Naive B cell (primary cell): ENCODE measurements around the gene LYZL2. TPM values are rescaled to one million over a fixed set of nuclear protein-coding genes. Genes with fewer than 3 reads are reported as not detected.
"Not testable (repeated sequence)": the region's sequence is repeated elsewhere in the genome, so short reads cannot be mapped to it uniquely, and the experiment has no call there.

Experiments used
- ATAC-seq, 2 donors: fragments of 150-1000 bp; cut with Tn5 transposase; 2 replicates each; pipeline ENCODE4 v1.10.0; 2021; ENCODE audit warnings: low read depth in 2 of 2, mild to moderate bottlenecking in 2 of 2, moderate library complexity in 2 of 2
- DNase-seq: peaks from one replicate; pipeline ENCODE4 v3.0.0; 2022
- H3K27ac Mint-ChIP-seq, 6 donors: one replicate each; pipeline ENCODE4 v1.8.0; 2020 to 2022; ENCODE audit warnings: mild to moderate bottlenecking in 6 of 6, mixed read lengths in 6 of 6, moderate library complexity in 5 of 6, inconsistent platforms in 2 of 6
- H3K27me3 Mint-ChIP-seq, 3 donors: one replicate each; pipeline ENCODE4 v1.8.0; 2021 to 2022; ENCODE audit warnings: mixed read lengths in 3 of 3, mild to moderate bottlenecking in 1 of 3
- H3K36me3 Mint-ChIP-seq, 2 donors: one replicate each; pipeline ENCODE4 v1.8.0; 2020 to 2022; ENCODE audit warnings: mixed read lengths in 2 of 2, inconsistent platforms in 1 of 2, mild to moderate bottlenecking in 1 of 2
- H3K4me1 Mint-ChIP-seq, 3 donors: one replicate each; pipeline ENCODE4 v1.8.0; 2020 to 2022; ENCODE audit warnings: mixed read lengths in 3 of 3, inconsistent platforms in 1 of 3, mild to moderate bottlenecking in 1 of 3, moderate library complexity in 1 of 3
- H3K4me3 Mint-ChIP-seq, 8 donors: one replicate each; pipeline ENCODE4 v1.8.0; 2020 to 2022; ENCODE audit warnings: mild to moderate bottlenecking in 8 of 8, mixed read lengths in 8 of 8, moderate library complexity in 8 of 8, inconsistent platforms in 2 of 8
- H3K9me3 Mint-ChIP-seq, 7 donors: one replicate each; pipeline ENCODE4 v1.8.0; 2020 to 2022; ENCODE audit warnings: mixed read lengths in 7 of 7, mild to moderate bottlenecking in 5 of 7, inconsistent platforms in 2 of 7, moderate library complexity in 1 of 7
- polyA plus RNA-seq, 6 donors: library from polyadenylated mRNA; unstranded; fragments of 300-500 nt; fragmentation: Illumina TruSeq; gene quantifications; one replicate each; pipeline ENCODE4 v1.2.3, GENCODE V29; 2021; ENCODE audit warnings: low read depth in 6 of 6

Gene LYZL2
- not detected for polyA plus RNA-seq

DNA sequence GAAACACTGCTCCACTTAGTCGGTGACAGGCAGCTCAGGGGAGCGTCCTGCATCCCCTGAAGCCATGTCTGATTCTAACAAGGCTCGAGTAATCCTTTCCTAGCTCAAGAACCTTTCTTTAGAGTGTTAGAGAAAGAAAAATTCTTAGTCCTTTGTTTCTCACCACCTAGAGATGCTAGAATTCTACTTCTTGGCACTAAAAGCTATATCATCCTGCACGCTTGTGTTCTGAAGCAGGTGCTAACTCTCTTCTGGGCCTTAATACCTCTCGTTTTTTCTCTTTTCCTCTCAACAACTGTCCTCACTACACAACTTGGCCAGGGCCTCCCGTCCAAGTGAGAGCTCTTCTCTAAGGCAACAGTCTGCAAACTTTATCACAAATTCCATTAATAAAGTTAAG lies at the start of gene LYZL2:
TSS of gene LYZL2 (minus strand) at position 101 of the 400 bp plus-strand sequence. CDS start 2,838 bp downstream, outside the sequence.
- H3K36me3 Mint-ChIP-seq, result no peaks in the 10 kb centered on the region
- no peaks in the 10 kb centered on the region for H3K4me1 Mint-ChIP-seq
- ATAC-seq, result no peak
- DNase-seq, result no peak
- H3K27me3 Mint-ChIP-seq, result peaks cover 16 to 33% (median 32%) of the 10 kb centered on the region in 3 donors
- no peak within 1 kb of the TSS for H3K4me3 Mint-ChIP-seq
- H3K27ac Mint-ChIP-seq, result no peak within 1 kb of the TSS
- no peaks in the 10 kb centered on the region for H3K9me3 Mint-ChIP-seq

GRCh38 chr10:30677616-30678015 lies 48.1 kb upstream of the LYZL2 start:
- not testable (repeated sequence) for ATAC-seq, H3K27ac Mint-ChIP-seq, DNase-seq, H3K4me1 Mint-ChIP-seq, H3K9me3 Mint-ChIP-seq, H3K36me3 Mint-ChIP-seq, H3K4me3 Mint-ChIP-seq
- peaks cover 26 to 39% (median 38%) of the 10 kb centered on the region in 3 donors for H3K27me3 Mint-ChIP-seq

GRCh38 chr10:30677146-30677545 lies 47.6 kb upstream of the LYZL2 start:
- not testable (repeated sequence) for ATAC-seq, H3K27ac Mint-ChIP-seq, DNase-seq, H3K36me3 Mint-ChIP-seq, H3K4me1 Mint-ChIP-seq, H3K9me3 Mint-ChIP-seq, H3K4me3 Mint-ChIP-seq
- H3K27me3 Mint-ChIP-seq, result peaks cover 26 to 38% (median 37%) of the 10 kb centered on the region in 3 donors

DNA sequence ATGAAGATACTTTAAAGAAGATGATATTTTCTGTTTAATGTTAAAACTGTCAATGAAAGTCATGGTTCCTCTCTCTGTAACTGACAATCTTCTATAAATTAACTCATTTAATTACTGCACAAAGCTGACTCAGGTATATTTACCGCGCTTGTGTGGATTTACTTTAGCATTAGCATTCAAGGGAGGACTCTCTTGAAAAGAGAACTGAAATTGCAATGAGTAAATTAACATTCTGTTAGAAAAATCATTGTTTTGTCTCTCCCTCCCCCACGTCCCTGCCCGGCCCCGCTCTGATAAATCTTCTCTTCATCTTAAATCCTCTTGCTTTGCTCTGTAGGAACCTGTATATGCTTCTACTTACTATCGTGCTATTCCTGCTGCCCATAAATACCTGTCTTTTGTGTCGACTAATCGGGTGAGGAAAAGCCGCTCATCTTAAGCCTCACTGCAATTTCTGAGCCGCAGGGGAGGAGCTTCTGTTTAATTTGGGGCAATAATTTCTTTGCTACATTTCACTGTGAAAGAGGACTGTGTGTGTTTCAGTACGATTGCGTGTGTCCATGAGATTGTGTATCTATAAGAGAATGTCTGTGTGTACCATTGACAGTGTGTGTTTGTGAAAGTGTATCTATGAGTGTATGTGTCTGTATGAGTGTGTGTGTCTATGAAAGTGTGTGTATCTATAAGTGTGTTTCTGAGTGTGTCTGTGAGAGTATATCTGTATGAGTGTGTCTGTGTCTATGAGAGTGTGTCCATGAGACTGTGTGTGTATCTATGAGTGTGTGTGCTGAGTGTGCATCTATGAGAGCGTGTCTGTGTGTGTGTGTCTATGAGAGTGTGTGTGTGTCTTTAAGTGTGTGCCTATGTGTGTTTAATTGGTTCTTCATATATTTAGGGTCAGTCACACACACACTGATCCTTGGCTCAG lies 46.5 kb upstream of the LYZL2 start:
- ATAC-seq, result no peak
- Mint-ChIP-seq H3K4me1 (peaks cover 0 to 1% (median under 1%) of the 10 kb centered on the region in 3 donors), H3K27me3 (peaks cover 18 to 29% (median 27%) of the 10 kb centered on the region in 3 donors), H3K4me3 (no peak overlapping the region), H3K36me3 (peaks cover 0 to 7% of the 10 kb centered on the region in 2 donors), H3K27ac (no peak overlapping the region), H3K9me3 (peaks cover 0 to 5% (median 0%) of the 10 kb centered on the region in 7 donors)
- no peak for DNase-seq

- Mint-ChIP-seq H3K36me3 (peaks cover 0 to under 1% of the 10 kb centered on the region in 2 donors), H3K27me3 (peaks cover 18 to 22% (median 18%) of the 10 kb centered on the region in 3 donors), H3K4me1 (peaks cover 4 to 6% (median 6%) of the 10 kb centered on the region in 3 donors), H3K9me3 (peaks cover 0 to 4% (median 0%) of the 10 kb centered on the region in 7 donors), H3K27ac (no peak overlapping the region), H3K4me3 (no peak overlapping the region)
- ATAC-seq (no peak), DNase-seq (no peak)
Measured at GRCh38 chr10:30674796-30675195, 45.2 kb upstream of the LYZL2 start.

DNA sequence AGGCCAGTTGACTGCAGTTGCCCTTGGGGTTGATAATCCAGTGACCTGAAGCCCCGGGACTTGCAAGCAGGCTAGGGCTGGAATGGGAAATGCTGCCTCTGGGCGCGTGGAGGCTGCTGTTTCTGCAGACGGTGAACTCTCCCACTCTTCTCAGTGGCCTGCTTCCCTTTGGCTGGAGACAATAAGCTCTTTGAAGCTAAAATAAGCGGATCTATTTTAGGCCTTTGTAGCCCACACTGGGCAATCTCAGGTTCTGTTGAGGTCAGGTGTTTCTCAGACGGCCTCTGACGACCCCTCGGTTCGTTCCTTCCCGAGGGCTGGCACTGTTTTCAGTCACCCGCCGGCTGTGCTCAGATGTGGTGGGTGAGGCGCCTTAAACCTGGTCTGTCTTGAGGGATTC lies 43.7 kb upstream of the LYZL2 start:
- H3K9me3 Mint-ChIP-seq, H3K36me3 Mint-ChIP-seq, H3K4me3 Mint-ChIP-seq, H3K4me1 Mint-ChIP-seq, DNase-seq, H3K27ac Mint-ChIP-seq, ATAC-seq: not testable (repeated sequence)
- peaks cover 15 to 21% (median 17%) of the 10 kb centered on the region in 3 donors for H3K27me3 Mint-ChIP-seq

GRCh38 chr10:30672338-30672737 lies 42.8 kb upstream of the LYZL2 start:
- DNase-seq, H3K27ac Mint-ChIP-seq, H3K36me3 Mint-ChIP-seq, H3K9me3 Mint-ChIP-seq, H3K4me3 Mint-ChIP-seq, ATAC-seq, H3K4me1 Mint-ChIP-seq: not testable (repeated sequence)
- H3K27me3 Mint-ChIP-seq, result peaks cover 20 to 21% (median 21%) of the 10 kb centered on the region in 3 donors

DNA sequence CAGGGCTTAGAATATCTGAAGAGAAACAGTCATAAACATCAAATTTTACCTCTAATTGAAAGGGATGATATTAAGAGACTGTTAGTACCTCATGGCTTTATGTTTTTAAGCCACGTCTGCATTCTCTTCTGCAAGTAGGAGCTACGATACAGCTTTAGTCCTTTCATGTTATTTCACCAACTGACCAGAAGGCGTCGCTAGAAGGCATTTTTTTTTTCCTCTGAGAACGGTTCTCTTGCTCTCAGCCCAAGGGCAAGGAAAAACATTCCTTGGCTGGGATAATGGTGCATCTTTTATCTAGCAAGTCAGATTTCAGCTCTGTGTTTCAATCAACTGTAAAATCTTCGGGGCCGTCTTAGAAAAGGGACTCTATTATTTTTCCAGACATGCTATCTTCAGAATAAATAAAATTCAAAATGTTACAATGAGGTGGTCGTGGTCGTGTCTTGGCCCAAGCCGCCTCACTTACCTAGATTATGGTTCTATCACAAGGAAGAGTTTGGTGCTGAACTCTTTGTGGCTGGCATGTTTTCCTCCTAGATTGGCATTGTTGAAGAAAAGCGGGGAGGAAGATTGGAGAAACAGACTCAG lies 41.6 kb upstream of the LYZL2 start:
- peaks cover 6 to 7% (median 6%) of the 10 kb centered on the region in 3 donors for H3K4me1 Mint-ChIP-seq
- peaks cover 21 to 22% (median 22%) of the 10 kb centered on the region in 3 donors for H3K27me3 Mint-ChIP-seq
- H3K36me3 Mint-ChIP-seq, result no peaks in the 10 kb centered on the region
- H3K4me3 Mint-ChIP-seq, result peak overlapping the region in 6 of 8 donors; percentile 40 to 72 (median 50)
- DNase-seq (peak; percentile 40), ATAC-seq (peak; percentile 63 to 69)
- no peaks in the 10 kb centered on the region for H3K9me3 Mint-ChIP-seq
- H3K27ac Mint-ChIP-seq, result peak overlapping the region in 1 of 6 donors; percentile 24

DNA sequence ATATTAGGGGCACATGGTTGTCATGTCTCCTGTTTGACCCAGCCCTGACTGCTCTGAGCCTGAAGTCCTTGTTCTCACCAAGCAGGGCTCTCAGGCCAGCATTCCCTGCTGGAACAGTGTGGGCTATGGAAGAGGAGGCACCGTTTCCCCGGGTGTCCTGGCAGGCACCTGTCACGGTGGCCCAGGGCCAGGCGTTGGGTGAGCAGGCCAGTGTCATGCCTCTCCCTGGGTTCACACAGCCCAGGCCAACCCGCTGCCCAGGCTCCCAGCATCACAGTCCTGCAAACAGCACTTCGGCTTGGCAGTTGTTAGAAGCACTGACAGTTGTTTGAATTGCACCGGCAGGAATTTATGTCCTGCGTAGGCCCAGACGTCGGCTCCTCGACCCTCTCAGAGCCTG lies 38.4 kb upstream of the LYZL2 start:
- Mint-ChIP-seq H3K27ac (peak overlapping the region in 1 of 6 donors; percentile 53), H3K4me3 (peak overlapping the region in 1 of 8 donors; percentile 35), H3K27me3 (peaks cover 17 to 22% (median 21%) of the 10 kb centered on the region in 3 donors), H3K4me1 (peaks cover 17 to 24% (median 22%) of the 10 kb centered on the region in 3 donors)
- H3K36me3 Mint-ChIP-seq, H3K9me3 Mint-ChIP-seq, ATAC-seq, DNase-seq: not testable (repeated sequence)

GRCh38 chr10:30663403-30663802 lies 33.9 kb upstream of the LYZL2 start:
- peaks cover 12 to 20% (median 18%) of the 10 kb centered on the region in 3 donors for H3K27me3 Mint-ChIP-seq
- ATAC-seq, result peak; percentile 89 to 98

DNA sequence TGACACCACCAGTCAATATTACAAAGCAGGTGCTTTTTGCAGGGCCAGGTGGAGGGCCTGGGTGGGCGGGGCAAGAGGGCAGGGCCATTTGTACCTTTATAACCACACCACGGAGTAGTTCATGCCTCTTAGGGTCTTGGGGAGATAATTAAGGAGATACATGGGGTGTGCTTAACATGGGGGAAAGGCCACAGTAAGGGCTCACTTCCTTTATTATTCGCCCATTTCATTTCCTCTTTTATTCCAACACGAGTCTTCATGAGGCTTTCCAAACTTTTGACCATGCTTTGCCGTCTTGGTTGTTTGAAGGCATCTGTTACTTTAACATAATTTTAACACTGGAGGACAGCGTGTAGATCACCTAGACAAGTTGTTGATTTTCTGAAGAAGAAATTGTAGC lies 33.3 kb upstream of the LYZL2 start:
- peak overlapping the region in 4 of 6 donors; percentile 15 to 58 (median 18) for H3K27ac Mint-ChIP-seq
- no peaks in the 10 kb centered on the region for H3K36me3 Mint-ChIP-seq
- peaks cover 16 to 24% (median 23%) of the 10 kb centered on the region in 3 donors for H3K27me3 Mint-ChIP-seq
- ATAC-seq (peak; percentile 42 to 68), DNase-seq (no peak)
- peak overlapping the region in 4 of 8 donors; percentile 66 to 82 (median 72) for H3K4me3 Mint-ChIP-seq
- H3K9me3 Mint-ChIP-seq, result no peaks in the 10 kb centered on the region
- H3K4me1 Mint-ChIP-seq, result peaks cover 13 to 29% (median 26%) of the 10 kb centered on the region in 3 donors

More at GRCh38 chr10:30663403-30663802, 33.9 kb upstream of the LYZL2 start:
- DNase-seq, result peak; percentile 25
- not testable (repeated sequence) for H3K9me3 Mint-ChIP-seq, H3K36me3 Mint-ChIP-seq
- Mint-ChIP-seq H3K4me1 (peaks cover 13 to 29% (median 26%) of the 10 kb centered on the region in 3 donors), H3K4me3 (peak overlapping the region in 6 of 8 donors; percentile 2 to 82 (median 69)), H3K27ac (peak overlapping the region in 5 of 6 donors; percentile 15 to 96 (median 58))

DNA sequence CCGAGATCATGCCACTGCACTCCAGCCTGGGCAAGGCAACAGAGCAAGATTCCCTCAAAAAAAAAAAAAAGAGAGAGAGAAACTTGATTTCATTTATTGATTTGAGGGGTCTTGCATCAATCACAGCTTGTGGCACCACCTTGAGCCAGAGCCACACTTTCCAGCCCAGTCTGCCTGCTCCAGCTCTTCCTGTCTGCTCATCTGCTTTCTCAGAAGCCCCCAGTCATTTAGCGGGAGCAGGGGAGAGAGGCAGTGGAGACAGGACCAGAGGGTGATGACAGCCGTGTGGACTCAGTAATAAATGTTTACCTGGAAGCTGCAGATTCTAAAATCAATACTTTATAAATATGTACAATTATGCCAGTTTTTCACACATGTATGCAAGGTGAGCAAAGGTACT lies 30.8 kb upstream of the LYZL2 start:
- Mint-ChIP-seq H3K4me1 (peaks cover 13 to 29% (median 26%) of the 10 kb centered on the region in 3 donors), H3K27me3 (peaks cover 26 to 37% (median 31%) of the 10 kb centered on the region in 3 donors), H3K27ac (peak overlapping the region in 1 of 6 donors; percentile 24)
- H3K9me3 Mint-ChIP-seq, ATAC-seq, H3K36me3 Mint-ChIP-seq, H3K4me3 Mint-ChIP-seq, DNase-seq: not testable (repeated sequence)

DNA sequence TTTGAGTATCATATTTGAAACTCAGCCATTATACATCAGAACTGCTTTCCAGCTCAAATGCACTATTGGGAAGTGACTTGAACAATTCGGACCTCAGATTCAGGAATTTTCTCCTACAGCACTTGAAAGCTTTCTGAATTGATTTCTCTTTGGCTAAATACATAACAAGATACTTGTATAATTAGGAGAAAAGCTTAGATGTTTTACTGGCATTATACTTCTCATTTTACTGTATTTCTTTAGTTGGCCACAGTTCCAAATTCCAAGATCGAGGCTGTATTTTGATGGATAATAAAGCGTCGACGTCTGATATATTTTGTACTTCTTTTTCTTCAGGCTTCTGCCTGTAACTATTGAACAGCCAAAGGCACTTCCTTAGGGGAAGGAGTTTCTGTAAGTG lies 26.7 kb upstream of the LYZL2 start:
- Mint-ChIP-seq H3K27ac (no peak overlapping the region), H3K27me3 (peaks cover 38 to 58% (median 50%) of the 10 kb centered on the region in 3 donors), H3K4me1 (no peaks in the 10 kb centered on the region), H3K4me3 (no peak overlapping the region), H3K36me3 (no peaks in the 10 kb centered on the region), H3K9me3 (no peaks in the 10 kb centered on the region)
- DNase-seq (no peak), ATAC-seq (no peak)
